HepG2 (cell line): ENCODE data around the gene CHTF8. TPM values are rescaled to one million over a fixed set of nuclear protein-coding genes. Genes with fewer than 3 reads are reported as not detected.

Experiments used
- CBFB ChIP-seq: sonication (generic); formaldehyde crosslinking; IDR thresholded peaks from 2 replicates; pipeline ENCODE4 v1.4.0; 2020; ENCODE audit warnings: missing genetic modification reagents
- EP300 ChIP-seq, 3 experiments: sonication (generic) in 1 of 3; formaldehyde crosslinking in 1 of 3; IDR thresholded peaks; 2 replicates each; pipeline versions ENCODE4 v1.5.1 to v1.6.1; 2011 to 2020; ENCODE audit warnings: low read depth in 2 of 3, low read length in 2 of 3, borderline replicate concordance in 1 of 3, improper control_type of control experiment in 1 of 3, mild to moderate bottlenecking in 1 of 3, missing genetic modification reagents in 1 of 3, moderate library complexity in 1 of 3
- FOXA1 ChIP-seq, 2 experiments: fragments of 450-650 bp in 1 of 2; sonication (generic) in 1 of 2; formaldehyde crosslinking in 1 of 2; IDR thresholded peaks; 2 replicates each; pipeline versions ENCODE4 v1.4.0 to v1.6.1; 2016 to 2020; ENCODE audit warnings: missing genetic modification reagents in 1 of 2
- FOXK2 ChIP-seq: fragments of 450-650 bp; IDR thresholded peaks from 2 replicates; pipeline ENCODE4 v1.6.1; 2016
- HNRNPH1 ChIP-seq: fragments of 200-400 bp; formaldehyde crosslinking; optimal IDR thresholded peaks from 2 replicates; pipeline ENCODE3; 2017; ENCODE audit warnings: mild to moderate bottlenecking, low read depth, low read length
- HNRNPK ChIP-seq: fragments of 200-400 bp; formaldehyde crosslinking; IDR thresholded peaks from 2 replicates; pipeline ENCODE4 v1.6.1; 2018; ENCODE audit warnings: low read length, low read depth, moderate library complexity, mild to moderate bottlenecking; ENCODE audit not compliant: poor library complexity, severe bottlenecking
- KDM5A ChIP-seq: fragments of 200-600 bp; sonication (generic); IDR thresholded peaks from 2 replicates; pipeline ENCODE4 v1.7.0; 2018; ENCODE audit warnings: antibody characterized with exemption, mild to moderate bottlenecking, low read length, borderline replicate concordance
- KLF11 ChIP-seq: IDR thresholded peaks from 2 replicates; pipeline ENCODE4 v1.6.1; 2016; ENCODE audit warnings: missing compliant biosample characterization
- MLLT10 ChIP-seq: sonication (generic); formaldehyde crosslinking; IDR thresholded peaks from 2 replicates; pipeline ENCODE4 v1.4.0; 2020; ENCODE audit warnings: missing genetic modification reagents
- NAIF1 ChIP-seq: sonication (generic); formaldehyde crosslinking; IDR thresholded peaks from 2 replicates; pipeline ENCODE4 v1.5.0; 2020; ENCODE audit warnings: mild to moderate bottlenecking, missing genetic modification reagents, borderline replicate concordance
- NBN ChIP-seq: fragments of 450-650 bp; conservative IDR thresholded peaks from 2 replicates; pipeline ENCODE4 v1.6.1; 2017
- NFATC3 ChIP-seq: sonication (generic); formaldehyde crosslinking; IDR thresholded peaks from 2 replicates; pipeline ENCODE4 v1.5.1; 2020; ENCODE audit warnings: mild to moderate bottlenecking, missing genetic modification reagents
- POLR2AphosphoS5 ChIP-seq: IDR thresholded peaks from 2 replicates; pipeline ENCODE4 v1.6.1; 2012; ENCODE audit warnings: low read depth, low read length
- SATB2 ChIP-seq: sonication (generic); formaldehyde crosslinking; IDR thresholded peaks from 2 replicates; pipeline ENCODE4 v1.5.0; 2020; ENCODE audit warnings: missing genetic modification reagents
- SSRP1 ChIP-seq: IDR thresholded peaks from 2 replicates; pipeline ENCODE4 v1.6.1; 2016; ENCODE audit warnings: control low read depth
- STAT5B ChIP-seq: sonication (generic); formaldehyde crosslinking; IDR thresholded peaks from 2 replicates; pipeline ENCODE4 v1.4.0; 2020; ENCODE audit warnings: missing genetic modification reagents
- ZBTB8A ChIP-seq: sonication (generic); formaldehyde crosslinking; IDR thresholded peaks from 2 replicates; pipeline ENCODE4 v1.4.0; 2020; ENCODE audit warnings: mild to moderate bottlenecking, low read depth, missing genetic modification reagents, borderline replicate concordance
- ZFP41 ChIP-seq: sonication (generic); formaldehyde crosslinking; IDR thresholded peaks from 2 replicates; pipeline ENCODE4 v1.4.0; 2020; ENCODE audit warnings: mild to moderate bottlenecking, missing genetic modification reagents, borderline replicate concordance
- ZFP90 ChIP-seq: sonication (generic); formaldehyde crosslinking; IDR thresholded peaks from 2 replicates; pipeline ENCODE4 v1.8.0; 2022; ENCODE audit warnings: missing genetic modification reagents, mild to moderate bottlenecking, inconsistent platforms, borderline replicate concordance
- ZNF264 ChIP-seq: sonication (generic); formaldehyde crosslinking; IDR thresholded peaks from 2 replicates; pipeline ENCODE4 v1.4.0; 2020; ENCODE audit warnings: missing genetic modification reagents
- ZNF569 ChIP-seq: sonication (generic); formaldehyde crosslinking; IDR thresholded peaks from 2 replicates; pipeline ENCODE4 v1.5.0; 2020; ENCODE audit warnings: mild to moderate bottlenecking, missing genetic modification reagents, moderate library complexity, borderline replicate concordance
- ZNF614 ChIP-seq: IDR thresholded peaks from 2 replicates; pipeline ENCODE4 v1.6.1; 2018; ENCODE audit warnings: missing biosample characterization, missing genetic modification reagents, inconsistent platforms, borderline replicate concordance
- ZNF891 ChIP-seq: sonication (generic); formaldehyde crosslinking; IDR thresholded peaks from 2 replicates; pipeline ENCODE4 v1.5.0; 2020; ENCODE audit warnings: mild to moderate bottlenecking, missing genetic modification reagents
- ZSCAN9 ChIP-seq: IDR thresholded peaks from 2 replicates; pipeline ENCODE4 v1.6.1; 2016; ENCODE audit warnings: borderline replicate concordance
- polyA plus RNA-seq, 8 experiments: library from polyadenylated mRNA; depleted of rRNA in 3 of 8; stranded (reverse) in 7 of 8; unstranded in 1 of 8; fragments of >200 nt; fragmentation: Illumina TruSeq in 4 of 8; extraction: Trizol in 4 of 8; gene quantifications; 2 replicates each; pipeline versions ENCODE4 v1.2.1 to v1.2.3, GENCODE V29; 2011 to 2016; ENCODE audit warnings: low read depth in 4 of 8, missing spikeins in 1 of 8, mixed read lengths in 1 of 8; ENCODE audit not compliant: insufficient read depth in 1 of 8
- total RNA-seq, 5 experiments: library from RNA; depleted of rRNA; stranded (reverse); fragments of >200 nt; fragmentation: Illumina TruSeq; extraction: Trizol; gene quantifications; 2 replicates each; pipeline ENCODE4 v1.2.3, GENCODE V29; 2016; ENCODE audit warnings: low read depth in 1 of 5
- TF ChIP-seq, protein P1 (sequence below): conservative IDR thresholded peaks from 2 replicates; pipeline ENCODE4 v1.6.1; 2018; ENCODE audit warnings: missing genetic modification reagents
- TF ChIP-seq, protein P2 (sequence below): sonication (generic); formaldehyde crosslinking; IDR thresholded peaks from 2 replicates; pipeline ENCODE4 v1.4.0; 2020; ENCODE audit warnings: missing genetic modification reagents
- TF ChIP-seq, protein P3 (sequence below): sonication (generic); formaldehyde crosslinking; IDR thresholded peaks from 2 replicates; pipeline ENCODE4 v1.5.0; 2020; ENCODE audit warnings: mild to moderate bottlenecking, missing genetic modification reagents

CHTF8 gene
- total and polyA plus RNA-seq, 2 of the 13 experiments (the other 11 are each of a cell fraction or from before 2014, with no cell fraction given): 37.2 to 67.5 TPM

DNA sequence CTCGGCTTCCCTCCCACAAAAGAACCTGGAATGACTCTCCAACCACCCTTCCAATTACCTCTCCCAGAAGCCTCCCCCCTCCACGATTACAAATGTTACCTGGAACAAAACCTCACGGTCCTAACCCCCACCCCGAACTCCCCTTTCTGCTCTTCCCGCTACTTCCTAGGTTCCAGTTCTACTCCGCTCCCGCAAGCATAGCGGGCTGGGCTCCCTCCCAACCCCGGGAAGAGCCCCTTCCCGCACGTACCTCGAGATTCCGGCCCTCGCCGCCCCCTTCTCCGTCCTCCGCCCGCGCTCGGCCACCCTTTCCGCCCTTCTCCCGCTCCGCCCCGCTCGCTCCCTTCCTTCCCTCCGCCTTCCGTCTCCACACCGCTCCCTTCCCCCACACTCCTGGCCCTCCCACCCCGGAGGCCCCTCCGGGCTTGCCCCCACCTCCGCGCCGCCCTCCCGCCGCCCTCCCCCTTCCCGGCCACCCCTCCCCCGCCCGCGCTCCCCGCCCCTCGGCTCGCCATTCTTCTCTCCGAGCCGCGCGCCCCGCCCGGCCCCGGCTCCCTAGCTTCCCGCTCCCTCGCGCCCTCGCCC lies 457 bp downstream of the CHTF8 start (continued):
- TF ChIP-seq, protein P1, sequence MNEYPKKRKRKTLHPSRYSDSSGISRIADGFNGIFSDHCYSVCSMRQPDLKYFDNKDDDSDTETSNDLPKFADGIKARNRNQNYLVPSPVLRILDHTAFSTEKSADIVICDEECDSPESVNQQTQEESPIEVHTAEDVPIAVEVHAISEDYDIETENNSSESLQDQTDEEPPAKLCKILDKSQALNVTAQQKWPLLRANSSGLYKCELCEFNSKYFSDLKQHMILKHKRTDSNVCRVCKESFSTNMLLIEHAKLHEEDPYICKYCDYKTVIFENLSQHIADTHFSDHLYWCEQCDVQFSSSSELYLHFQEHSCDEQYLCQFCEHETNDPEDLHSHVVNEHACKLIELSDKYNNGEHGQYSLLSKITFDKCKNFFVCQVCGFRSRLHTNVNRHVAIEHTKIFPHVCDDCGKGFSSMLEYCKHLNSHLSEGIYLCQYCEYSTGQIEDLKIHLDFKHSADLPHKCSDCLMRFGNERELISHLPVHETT (CRISPR knock-in tag): peak; percentile 76; the same call in 1 of the 2 replicates
- TF ChIP-seq NAIF1 (no peak), FOXA1 (IDR thresholded peaks at IDR 0.05) (no peak), FOXA1 (CRISPR knock-in tag; IDR thresholded peaks at IDR 0.05) (no peak), HNRNPK (no peak), NFATC3 (CRISPR knock-in tag) (no peak), ZSCAN9 (CRISPR knock-in tag) (peak; percentile 47; the same call in 1 of the 2 replicates), SSRP1 (CRISPR knock-in tag) (no peak; the same call in 1 of the 2 replicates), KLF11 (CRISPR knock-in tag) (0 out of 2 replicates have a peak, but pooled peaks have one; percentile 20), ZNF891 (0 out of 2 replicates have a peak, but pooled peaks have one; percentile 52), ZNF614 (CRISPR knock-in tag) (no peak), POLR2AphosphoS5 (no peak), FOXK2 (no peak), NBN (no peak), ZFP90 (CRISPR knock-in tag) (no peak), ZBTB8A (no peak), CBFB (CRISPR knock-in tag) (no peak), STAT5B (CRISPR knock-in tag) (no peak), HNRNPH1 (peak; percentile 94), EP300 (IDR thresholded peaks at IDR 0.05; ENCODE audit: low read depth in 2 of 2, low read length in 2 of 2) (peak in 1 of 2 experiments; percentile 11; a peak in 1 of 4 replicates), EP300 (CRISPR knock-in tag; IDR thresholded peaks at IDR 0.05; ENCODE audit: borderline replicate concordance) (no peak), KDM5A (no peak), SATB2 (no peak), MLLT10 (CRISPR knock-in tag) (no peak), ZNF264 (CRISPR knock-in tag) (no peak), ZNF569 (CRISPR knock-in tag) (no peak), ZFP41 (CRISPR knock-in tag) (0 out of 2 replicates have a peak, but pooled peaks have one; percentile 44)
- TF ChIP-seq, protein P2, sequence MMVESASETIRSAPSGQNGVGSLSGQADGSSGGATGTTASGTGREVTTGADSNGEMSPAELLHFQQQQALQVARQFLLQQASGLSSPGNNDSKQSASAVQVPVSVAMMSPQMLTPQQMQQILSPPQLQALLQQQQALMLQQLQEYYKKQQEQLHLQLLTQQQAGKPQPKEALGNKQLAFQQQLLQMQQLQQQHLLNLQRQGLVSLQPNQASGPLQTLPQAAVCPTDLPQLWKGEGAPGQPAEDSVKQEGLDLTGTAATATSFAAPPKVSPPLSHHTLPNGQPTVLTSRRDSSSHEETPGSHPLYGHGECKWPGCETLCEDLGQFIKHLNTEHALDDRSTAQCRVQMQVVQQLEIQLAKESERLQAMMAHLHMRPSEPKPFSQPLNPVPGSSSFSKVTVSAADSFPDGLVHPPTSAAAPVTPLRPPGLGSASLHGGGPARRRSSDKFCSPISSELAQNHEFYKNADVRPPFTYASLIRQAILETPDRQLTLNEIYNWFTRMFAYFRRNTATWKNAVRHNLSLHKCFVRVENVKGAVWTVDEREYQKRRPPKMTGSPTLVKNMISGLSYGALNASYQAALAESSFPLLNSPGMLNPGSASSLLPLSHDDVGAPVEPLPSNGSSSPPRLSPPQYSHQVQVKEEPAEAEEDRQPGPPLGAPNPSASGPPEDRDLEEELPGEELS (CRISPR knock-in tag): no peak
- TF ChIP-seq, protein P3, sequence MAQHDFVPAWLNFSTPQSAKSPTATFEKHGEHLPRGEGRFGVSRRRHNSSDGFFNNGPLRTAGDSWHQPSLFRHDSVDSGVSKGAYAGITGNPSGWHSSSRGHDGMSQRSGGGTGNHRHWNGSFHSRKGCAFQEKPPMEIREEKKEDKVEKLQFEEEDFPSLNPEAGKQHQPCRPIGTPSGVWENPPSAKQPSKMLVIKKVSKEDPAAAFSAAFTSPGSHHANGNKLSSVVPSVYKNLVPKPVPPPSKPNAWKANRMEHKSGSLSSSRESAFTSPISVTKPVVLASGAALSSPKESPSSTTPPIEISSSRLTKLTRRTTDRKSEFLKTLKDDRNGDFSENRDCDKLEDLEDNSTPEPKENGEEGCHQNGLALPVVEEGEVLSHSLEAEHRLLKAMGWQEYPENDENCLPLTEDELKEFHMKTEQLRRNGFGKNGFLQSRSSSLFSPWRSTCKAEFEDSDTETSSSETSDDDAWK (CRISPR knock-in tag): no peak
